ENCODE results near the gene FOXD4L6. TPM values are rescaled to one million over a fixed set of nuclear protein-coding genes. Genes with fewer than 3 reads are reported as not detected.
"Not testable (repeated sequence)": the region's sequence is repeated elsewhere in the genome, so short reads cannot be mapped to it uniquely, and the experiment has no call there.

The FOXD4L6 gene
- total and polyA plus RNA-seq, 4 experiments from 2014 or later: not detected

- H3K4me1 Mint-ChIP-seq; H3K36me3 Mint-ChIP-seq; H3K9me3 Mint-ChIP-seq; H3K9me3 ChIP-seq (ENCODE audit: control insufficient read depth in 1 of 2, low read length in 2 of 2); H3K36me3 ChIP-seq (ENCODE audit: insufficient read depth, low read length); H3K4me3 ChIP-seq (ENCODE audit: low read length in 2 of 2); intact Hi-C loops (cut with micrococcal nuclease); H3K4me3 Mint-ChIP-seq; H3K27me3 ChIP-seq (ENCODE audit: insufficient read depth, low read length); H3K27ac Mint-ChIP-seq; CTCF ChIA-PET (ENCODE audit: partially characterized antibody); H3K4me1 ChIP-seq (ENCODE audit: insufficient read depth, low read length); H3K27ac ChIP-seq (ENCODE audit: low read depth, low read length); H3K27me3 Mint-ChIP-seq; POLR2A ChIA-PET (ENCODE audit: partially characterized antibody): not testable (repeated sequence)
- DNase-seq: peak in 1 of 5 donors; percentile 6
Measured at GRCh38 chr9:41110913-41111312, 17.6 kb downstream of the FOXD4L6 start.

DNA sequence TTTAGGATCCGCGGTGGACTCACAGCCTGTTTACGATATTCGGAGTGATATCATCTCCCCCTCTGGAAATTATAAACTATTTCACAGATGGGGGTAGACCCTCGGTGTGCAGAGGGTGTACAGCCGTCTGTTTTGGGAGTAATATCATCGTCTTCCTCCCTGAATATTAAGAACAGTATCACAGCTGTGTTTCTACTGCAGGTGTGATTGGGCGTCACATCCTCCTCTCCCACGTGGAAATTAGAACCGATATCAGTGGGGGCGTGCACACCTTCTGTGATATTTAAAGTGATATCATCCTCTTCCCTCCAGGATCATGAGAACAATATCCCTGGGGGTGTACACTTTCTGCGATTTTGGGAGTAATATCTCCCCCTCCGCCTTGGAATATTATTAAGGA is 19.2 kb downstream of the FOXD4L6 start:
- H3K4me3 ChIP-seq (ENCODE audit: low read length in 2 of 2); H3K27ac ChIP-seq (ENCODE audit: low read depth, low read length); H3K36me3 ChIP-seq (ENCODE audit: insufficient read depth, low read length); POLR2A ChIA-PET (ENCODE audit: partially characterized antibody); H3K27me3 Mint-ChIP-seq; H3K4me1 ChIP-seq (ENCODE audit: insufficient read depth, low read length); CTCF ChIA-PET (ENCODE audit: partially characterized antibody); H3K27ac Mint-ChIP-seq; H3K36me3 Mint-ChIP-seq; H3K27me3 ChIP-seq (ENCODE audit: insufficient read depth, low read length); H3K9me3 Mint-ChIP-seq; H3K9me3 ChIP-seq (ENCODE audit: control insufficient read depth in 1 of 2, low read length in 2 of 2); intact Hi-C loops (cut with micrococcal nuclease); H3K4me3 Mint-ChIP-seq; H3K4me1 Mint-ChIP-seq: not testable (repeated sequence)
- peak in 1 of 5 donors; percentile 21 for DNase-seq

GRCh38 chr9:41108816-41109215 is 19.7 kb downstream of the FOXD4L6 start:
- CTCF ChIA-PET (ENCODE audit: partially characterized antibody); H3K36me3 Mint-ChIP-seq: not testable (repeated sequence)

GRCh38 chr9:41106472-41107116 is 21.9 kb downstream of the FOXD4L6 start:
- H3K27me3 Mint-ChIP-seq; H3K27ac ChIP-seq (ENCODE audit: low read depth, low read length); H3K27me3 ChIP-seq (ENCODE audit: insufficient read depth, low read length); H3K36me3 Mint-ChIP-seq; H3K9me3 ChIP-seq (ENCODE audit: control insufficient read depth in 1 of 2, low read length in 2 of 2); H3K36me3 ChIP-seq (ENCODE audit: insufficient read depth, low read length); H3K9me3 Mint-ChIP-seq; DNase-seq; H3K4me3 Mint-ChIP-seq; H3K27ac Mint-ChIP-seq; CTCF ChIA-PET (ENCODE audit: partially characterized antibody); H3K4me1 Mint-ChIP-seq; H3K4me1 ChIP-seq (ENCODE audit: insufficient read depth, low read length); intact Hi-C loops (cut with micrococcal nuclease); POLR2A ChIA-PET (ENCODE audit: partially characterized antibody); H3K4me3 ChIP-seq (ENCODE audit: low read length in 2 of 2): not testable (repeated sequence)

More at GRCh38 chr9:41108816-41109215, 19.7 kb downstream of the FOXD4L6 start:
- H3K27me3 Mint-ChIP-seq; DNase-seq; H3K27ac Mint-ChIP-seq; H3K27me3 ChIP-seq (ENCODE audit: insufficient read depth, low read length); H3K4me3 ChIP-seq (ENCODE audit: low read length in 2 of 2); POLR2A ChIA-PET (ENCODE audit: partially characterized antibody); H3K9me3 ChIP-seq (ENCODE audit: control insufficient read depth in 1 of 2, low read length in 2 of 2); H3K4me1 ChIP-seq (ENCODE audit: insufficient read depth, low read length); intact Hi-C loops (cut with micrococcal nuclease); H3K4me1 Mint-ChIP-seq; H3K9me3 Mint-ChIP-seq; H3K36me3 ChIP-seq (ENCODE audit: insufficient read depth, low read length); H3K4me3 Mint-ChIP-seq; H3K27ac ChIP-seq (ENCODE audit: low read depth, low read length): not testable (repeated sequence)

GRCh38 chr9:41105557-41106253 is 22.8 kb downstream of the FOXD4L6 start:
- H3K4me3 Mint-ChIP-seq; H3K27me3 Mint-ChIP-seq; H3K36me3 Mint-ChIP-seq; H3K4me3 ChIP-seq (ENCODE audit: low read length in 2 of 2); POLR2A ChIA-PET (ENCODE audit: partially characterized antibody); CTCF ChIA-PET (ENCODE audit: partially characterized antibody); H3K27ac ChIP-seq (ENCODE audit: low read depth, low read length); intact Hi-C loops (cut with micrococcal nuclease); H3K9me3 Mint-ChIP-seq; H3K27me3 ChIP-seq (ENCODE audit: insufficient read depth, low read length); DNase-seq; H3K9me3 ChIP-seq (ENCODE audit: control insufficient read depth in 1 of 2, low read length in 2 of 2); H3K27ac Mint-ChIP-seq; H3K36me3 ChIP-seq (ENCODE audit: insufficient read depth, low read length); H3K4me1 Mint-ChIP-seq; H3K4me1 ChIP-seq (ENCODE audit: insufficient read depth, low read length): not testable (repeated sequence)

DNA sequence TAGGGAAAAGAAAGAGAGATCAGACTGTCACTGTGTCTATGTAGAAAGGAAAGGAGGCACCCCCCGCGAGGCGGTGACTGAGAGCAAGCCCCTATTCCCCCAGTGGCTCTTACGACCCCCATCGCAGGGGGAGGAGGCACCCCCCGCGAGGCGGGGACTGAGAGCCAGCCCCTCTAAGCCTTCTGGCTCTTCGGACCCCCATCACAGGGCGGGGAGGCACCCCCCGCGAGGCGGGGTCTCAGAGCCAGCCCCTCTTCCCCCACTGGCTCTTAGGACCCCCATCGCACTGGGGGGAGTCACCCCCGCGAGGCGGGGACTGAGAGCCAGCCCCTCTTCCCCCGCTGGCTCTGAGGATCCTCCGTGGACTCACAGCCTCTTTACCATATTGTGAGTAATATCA is 23.9 kb downstream of the FOXD4L6 start:
- POLR2A ChIA-PET (ENCODE audit: partially characterized antibody); H3K27me3 Mint-ChIP-seq; H3K27ac Mint-ChIP-seq: not testable (repeated sequence)

GRCh38 chr9:41100508-41100907 is 28.0 kb downstream of the FOXD4L6 start:
- H3K27ac Mint-ChIP-seq; H3K36me3 Mint-ChIP-seq; H3K4me1 Mint-ChIP-seq; H3K4me3 ChIP-seq (ENCODE audit: low read length in 2 of 2); H3K9me3 ChIP-seq (ENCODE audit: control insufficient read depth in 1 of 2, low read length in 2 of 2); H3K4me1 ChIP-seq (ENCODE audit: insufficient read depth, low read length); H3K27me3 ChIP-seq (ENCODE audit: insufficient read depth, low read length); H3K36me3 ChIP-seq (ENCODE audit: insufficient read depth, low read length); H3K27ac ChIP-seq (ENCODE audit: low read depth, low read length); POLR2A ChIA-PET (ENCODE audit: partially characterized antibody); intact Hi-C loops (cut with micrococcal nuclease); CTCF ChIA-PET (ENCODE audit: partially characterized antibody); DNase-seq; H3K4me3 Mint-ChIP-seq; H3K9me3 Mint-ChIP-seq; H3K27me3 Mint-ChIP-seq: not testable (repeated sequence)

More for the DNA sequence above, 23.9 kb downstream of the FOXD4L6 start:
- H3K4me1 Mint-ChIP-seq; H3K27me3 ChIP-seq (ENCODE audit: insufficient read depth, low read length); H3K4me3 Mint-ChIP-seq; H3K27ac ChIP-seq (ENCODE audit: low read depth, low read length); H3K9me3 ChIP-seq (ENCODE audit: control insufficient read depth in 1 of 2, low read length in 2 of 2); H3K4me1 ChIP-seq (ENCODE audit: insufficient read depth, low read length); intact Hi-C loops (cut with micrococcal nuclease); H3K4me3 ChIP-seq (ENCODE audit: low read length in 2 of 2); DNase-seq; H3K36me3 ChIP-seq (ENCODE audit: insufficient read depth, low read length); CTCF ChIA-PET (ENCODE audit: partially characterized antibody); H3K9me3 Mint-ChIP-seq; H3K36me3 Mint-ChIP-seq: not testable (repeated sequence)

DNA sequence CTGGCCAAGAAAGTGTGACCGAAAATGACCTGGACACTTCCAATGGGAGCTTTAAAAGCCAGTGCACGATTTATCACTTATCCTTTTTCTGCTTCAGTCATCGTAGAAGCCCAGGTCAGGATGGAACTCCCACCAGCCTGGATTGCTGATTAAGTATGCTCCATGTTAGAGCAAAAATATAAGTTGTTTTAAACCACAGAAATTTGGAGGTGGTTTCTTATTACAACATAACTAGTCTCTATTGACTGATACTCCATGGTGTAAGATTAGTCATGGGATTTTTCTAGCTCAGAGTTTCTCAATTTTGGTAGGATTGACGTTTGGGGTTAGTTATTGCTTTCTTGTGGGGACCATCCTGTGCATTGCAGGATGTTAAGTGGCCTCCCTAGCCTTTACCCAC is 29.7 kb downstream of the FOXD4L6 start:
- H3K9me3 ChIP-seq (ENCODE audit: control insufficient read depth in 1 of 2, low read length in 2 of 2); H3K9me3 Mint-ChIP-seq; H3K36me3 ChIP-seq (ENCODE audit: insufficient read depth, low read length); H3K36me3 Mint-ChIP-seq; H3K27me3 ChIP-seq (ENCODE audit: insufficient read depth, low read length); H3K4me3 Mint-ChIP-seq; H3K4me1 Mint-ChIP-seq; DNase-seq; CTCF ChIA-PET (ENCODE audit: partially characterized antibody); H3K27ac Mint-ChIP-seq; intact Hi-C loops (cut with micrococcal nuclease); POLR2A ChIA-PET (ENCODE audit: partially characterized antibody); H3K27me3 Mint-ChIP-seq; H3K27ac ChIP-seq (ENCODE audit: low read depth, low read length); H3K4me1 ChIP-seq (ENCODE audit: insufficient read depth, low read length); H3K4me3 ChIP-seq (ENCODE audit: low read length in 2 of 2): not testable (repeated sequence)
